Stomach (tissue), 4 donors: ENCODE results near the gene GALK1.

Source experiments
- CTCF ChIP-seq, 7 experiments: fragments of 450-650 bp in 4 of 7; fragments of 200-600 bp in 3 of 7; sonication (generic) in 3 of 7; IDR thresholded peaks; one replicate each; pipeline ENCODE4 v1.5.1; 2016 to 2019; ENCODE audit warnings: antibody characterized with exemption in 7 of 7, control low read depth in 2 of 7, mild to moderate bottlenecking in 1 of 7
- POLR2A ChIP-seq, 4 donors: fragments of 450-650 bp; IDR thresholded peaks; one replicate each; pipeline ENCODE4 v1.6.1; 2016; ENCODE audit warnings: antibody characterized with exemption in 4 of 4, control low read depth in 2 of 4, mild to moderate bottlenecking in 1 of 4, moderate library complexity in 1 of 4
- POLR2AphosphoS5 ChIP-seq, 3 donors: sonication (generic); formaldehyde crosslinking; IDR thresholded peaks; one replicate each; pipeline ENCODE4 v1.6.1; 2016; ENCODE audit warnings: antibody characterized with exemption in 3 of 3

GRCh38 chr17:75774471-75774990 is 9.5 kb upstream of the GALK1 start:
- TF ChIP-seq POLR2A (IDR thresholded peaks at IDR 0.05) (peak in 2 of 4 donors; percentile 2 to 8), CTCF (IDR thresholded peaks at IDR 0.05) (no peak), POLR2AphosphoS5 (IDR thresholded peaks at IDR 0.05) (peak in 2 of 3 donors; percentile 43 to 67)
